ENCODE results near the gene HIRA.
"Not testable (repeated sequence)": the region's sequence is repeated elsewhere in the genome, so short reads cannot be mapped to it uniquely, and the experiment has no call there.

HIRA gene

GRCh38 chr22:19442166-19442565 lies 10.6 kb upstream of the HIRA start:
- DNase-seq: no peak

- DNase-seq: no peak
These were observed 9.1 kb upstream of the HIRA start for GRCh38 chr22:19440411-19441195.

- no peak for DNase-seq
These were observed 6.8 kb upstream of the HIRA start for GRCh38 chr22:19438298-19438697.

- not testable (repeated sequence) for DNase-seq
These were observed 5.1 kb upstream of the HIRA start for GRCh38 chr22:19436444-19437161.

DNA sequence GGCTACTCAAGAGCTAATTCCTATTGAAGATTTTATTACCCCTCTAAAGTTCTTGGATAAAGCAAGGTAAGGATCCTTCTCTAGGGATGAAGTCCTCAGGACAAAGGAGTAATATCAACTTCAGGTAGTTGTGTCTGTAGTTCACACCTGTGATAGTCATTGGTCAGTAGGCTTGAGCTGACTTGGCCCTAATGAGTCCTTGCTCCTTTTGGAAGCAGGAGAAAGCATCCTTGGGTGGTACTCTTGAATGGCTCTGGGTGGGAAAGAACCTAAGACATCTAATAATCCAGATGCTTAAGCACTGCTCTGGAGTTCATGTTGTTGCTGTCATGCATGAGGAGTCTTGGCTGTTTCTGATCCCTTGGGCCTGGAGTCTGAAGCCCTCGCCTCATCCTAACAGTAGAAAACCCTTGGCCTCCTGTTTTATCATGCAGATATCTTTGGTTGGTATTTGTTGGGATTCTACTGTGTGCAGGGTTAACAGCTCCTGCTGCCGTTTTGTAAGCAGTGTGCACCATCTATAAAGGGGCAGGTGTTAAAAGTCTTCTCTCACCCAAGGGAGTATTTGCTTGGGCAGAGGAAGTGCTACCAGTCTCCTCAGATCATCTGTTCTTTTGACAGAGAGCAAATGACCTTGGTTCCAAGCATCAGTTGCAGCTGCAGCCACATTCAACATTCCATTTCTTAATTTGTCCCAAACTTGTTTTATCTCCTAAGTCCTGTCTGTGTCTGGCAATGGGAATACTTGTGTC lies 3.5 kb upstream of the HIRA start:
- no peak for DNase-seq

- no peak for DNase-seq
These were observed 2.9 kb upstream of the HIRA start for GRCh38 chr22:19434401-19434800.

- DNase-seq: peak; percentile 97
These were observed 759 bp upstream of the HIRA start, which contains the start of gene MRPL40 for GRCh38 chr22:19432133-19432851. Gene MRPL40, plus strand, starts transcription at chr22:19432545. Its CDS starts 10 bp downstream, at chr22:19432555.

DNA sequence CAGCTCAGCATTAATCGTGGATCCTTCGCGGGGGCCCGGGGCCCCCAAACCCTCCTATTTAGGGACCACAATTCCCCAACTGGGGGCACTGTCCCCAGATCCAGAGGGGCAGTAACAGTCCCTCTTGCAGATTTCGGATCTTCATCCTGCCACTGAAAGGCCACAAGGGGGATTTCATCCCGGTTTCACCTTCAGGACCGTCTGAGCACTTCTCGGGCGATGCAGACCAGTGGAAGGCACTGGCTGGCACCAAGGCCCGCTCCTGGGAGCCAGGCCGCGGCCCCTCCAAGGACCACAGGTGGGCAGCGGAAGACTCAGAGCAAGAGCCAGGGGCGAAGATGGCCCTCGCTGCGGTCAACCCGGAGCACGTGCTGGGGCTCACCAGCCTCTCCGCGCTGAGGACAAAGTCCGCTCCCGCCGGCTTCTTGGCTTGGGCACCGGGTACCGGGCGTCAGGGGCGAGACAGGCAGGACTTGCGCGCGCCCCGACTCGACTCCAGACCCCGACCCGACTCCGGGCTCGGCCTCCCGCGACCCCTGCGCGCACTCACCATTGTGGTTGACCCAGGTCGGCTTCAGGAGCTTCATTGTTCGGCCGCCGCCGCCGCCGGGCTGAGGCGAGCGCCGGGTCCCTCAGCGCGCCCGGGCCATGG lies 517 bp downstream of the HIRA start:
- peak; percentile 55 for DNase-seq

DNA sequence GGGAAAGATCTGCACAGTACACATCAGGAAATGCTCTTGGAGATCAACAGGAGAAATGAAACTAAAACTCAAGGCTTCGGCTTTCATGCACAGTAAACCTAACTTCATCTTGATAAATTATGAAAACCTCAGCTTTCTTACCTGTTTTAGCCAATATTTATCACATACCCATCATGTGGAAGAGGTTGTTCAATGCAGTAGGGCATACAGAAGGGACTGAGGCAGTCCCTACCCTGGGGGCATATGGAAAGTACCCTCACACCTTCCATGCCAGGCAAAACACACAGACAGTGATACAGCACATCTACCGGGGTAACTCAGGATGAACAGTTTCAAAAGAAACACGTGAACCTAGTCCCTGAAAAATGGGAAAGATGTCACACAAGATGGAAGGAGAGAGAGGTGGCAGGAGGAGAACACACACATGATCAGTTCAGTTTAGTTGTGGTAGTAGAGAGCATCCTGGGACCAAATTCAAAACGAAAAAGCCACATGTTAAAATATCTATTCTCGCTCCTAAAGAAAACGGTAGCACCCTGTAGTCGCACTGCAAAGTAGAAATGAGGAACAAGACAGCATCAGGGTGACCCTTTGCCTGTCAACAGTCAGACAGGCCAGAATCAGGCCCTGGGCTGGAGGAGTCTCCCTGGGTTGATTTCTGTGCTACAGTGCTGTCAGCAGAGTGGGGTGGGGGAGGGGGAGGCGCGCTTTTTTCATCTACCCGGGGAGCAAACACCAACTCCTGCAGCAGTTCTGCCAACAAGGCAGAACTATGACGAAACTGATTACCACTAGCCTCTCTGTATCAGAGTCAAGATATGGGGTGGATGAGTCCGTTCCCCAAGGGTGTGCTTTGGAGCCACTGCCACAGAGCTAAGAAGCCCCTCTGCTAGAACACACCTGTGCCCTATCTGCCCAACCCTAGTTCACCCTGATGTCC lies 1.3 kb downstream of the HIRA start:
- DNase-seq: no peak

DNA sequence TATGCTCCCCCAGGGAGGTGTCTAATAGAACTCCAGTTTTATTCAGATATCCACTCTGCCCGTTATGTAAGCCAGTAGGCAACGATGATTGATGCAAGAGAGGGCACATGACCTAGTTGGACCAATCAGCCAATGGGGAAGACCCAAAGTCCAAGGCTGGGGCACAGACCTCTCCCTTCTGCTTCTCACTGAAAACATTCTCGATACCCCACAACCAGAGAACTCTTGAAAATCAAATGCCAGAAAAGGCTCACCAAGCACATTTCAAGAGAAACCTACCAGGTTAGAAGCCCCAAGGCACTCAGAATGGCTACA lies 7.4 kb downstream of the HIRA start:
- no peak for DNase-seq

- no peak for DNase-seq
These were observed 8.9 kb downstream of the HIRA start for GRCh38 chr22:19422440-19423301.

DNA sequence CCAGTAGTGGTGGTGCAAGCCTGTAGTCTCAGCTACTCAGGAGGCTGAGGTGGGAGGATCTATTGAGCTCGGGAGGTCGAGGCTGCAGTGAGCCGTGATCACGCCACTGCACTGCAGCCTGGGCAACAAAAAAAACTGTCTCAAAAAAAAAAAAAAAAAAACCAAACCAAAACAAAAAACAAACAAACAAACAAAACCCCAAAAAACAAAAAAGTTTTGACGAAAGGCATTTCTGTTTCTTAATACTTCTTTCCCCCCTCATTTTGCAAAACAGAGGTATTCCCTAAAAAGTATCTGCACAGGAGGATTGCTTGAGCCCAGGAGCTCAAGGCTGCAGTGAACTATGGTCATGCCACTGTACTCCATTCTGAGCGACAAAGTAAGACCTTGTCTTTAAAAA lies 11.2 kb downstream of the HIRA start:
- DNase-seq: no peak

- no peak for DNase-seq
These were observed 11.9 kb downstream of the HIRA start for GRCh38 chr22:19419464-19420178.

GRCh38 chr22:19419086-19419463 lies 12.5 kb downstream of the HIRA start:
- DNase-seq: no peak

GRCh38 chr22:19412923-19413322 lies 18.6 kb downstream of the HIRA start:
- DNase-seq: no peak

DNA sequence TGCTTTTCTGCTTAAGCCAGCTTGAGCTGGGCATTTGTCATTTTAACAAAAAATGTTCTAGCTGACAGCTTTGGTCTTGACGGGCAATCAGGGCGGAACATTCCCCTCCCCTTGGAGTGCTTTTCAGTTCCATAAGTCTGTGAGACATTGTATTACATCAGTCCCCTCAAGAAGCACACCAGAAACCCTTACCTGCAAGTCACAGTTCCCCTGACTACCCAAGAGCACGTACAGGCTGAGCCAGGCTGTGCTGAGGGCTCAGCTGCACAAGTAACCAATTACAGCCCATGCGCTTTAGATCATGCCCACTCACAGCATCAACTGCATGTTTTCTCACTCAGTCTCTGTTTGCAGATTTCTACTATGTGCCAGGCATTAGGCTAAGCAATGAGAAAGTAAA lies 19.1 kb downstream of the HIRA start:
- no peak for DNase-seq

- DNase-seq: no peak
These were observed 19.9 kb downstream of the HIRA start for GRCh38 chr22:19411690-19412045.

DNA sequence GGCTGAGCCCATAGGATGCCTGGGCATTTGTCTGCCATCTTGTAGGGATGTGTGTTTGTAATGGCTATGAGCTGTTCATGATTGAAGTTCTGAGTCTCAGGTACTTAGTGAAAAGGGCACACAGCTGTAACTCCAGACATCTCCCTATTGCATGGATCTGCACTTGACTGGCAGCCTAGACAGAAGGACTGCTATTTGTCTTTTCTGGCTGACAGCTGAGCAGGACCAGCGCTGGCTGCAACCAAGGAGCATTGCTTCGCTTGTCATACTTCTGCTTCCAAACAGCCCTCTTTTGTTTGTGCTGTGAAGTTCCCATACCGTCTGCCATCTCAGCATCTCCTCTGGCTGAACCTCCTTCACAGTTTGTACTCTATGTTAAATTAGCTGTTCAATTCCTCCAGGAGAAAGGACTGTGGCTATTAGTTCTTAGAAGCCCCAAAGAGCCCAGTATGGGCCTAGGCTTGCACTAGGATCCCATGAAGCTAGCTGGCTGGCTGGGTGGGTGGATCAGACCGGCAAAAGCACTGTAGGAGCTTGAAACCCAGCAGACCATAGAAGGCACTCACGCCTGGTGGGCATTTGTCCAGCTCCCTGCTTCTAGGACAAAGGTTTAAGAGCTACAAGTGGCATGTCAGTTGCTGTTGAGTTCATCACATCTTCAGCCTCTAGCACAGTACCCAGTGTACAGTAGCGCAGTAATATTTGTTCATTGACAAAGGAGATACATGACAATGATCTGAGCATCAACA lies 20.4 kb downstream of the HIRA start:
- DNase-seq: no peak

All from right forelimb (tissue), 1 donor.